HG03469 (cell line): ENCODE data around the gene CD9.

Experiments used
- ATAC-seq: cut with Tn5 transposase; IDR thresholded peaks from one replicate; pipeline ENCODE4 v1.9.1; 2021; ENCODE audit warnings: mild to moderate bottlenecking, moderate library complexity, moderate number of reproducible peaks; ENCODE audit not compliant: unreplicated experiment

Gene CD9

GRCh38 chr12:6273205-6273540 is 73.0 kb downstream of the CD9 start:
- no peak for ATAC-seq

GRCh38 chr12:6273541-6274230 is 73.5 kb downstream of the CD9 start:
- no peak for ATAC-seq

DNA sequence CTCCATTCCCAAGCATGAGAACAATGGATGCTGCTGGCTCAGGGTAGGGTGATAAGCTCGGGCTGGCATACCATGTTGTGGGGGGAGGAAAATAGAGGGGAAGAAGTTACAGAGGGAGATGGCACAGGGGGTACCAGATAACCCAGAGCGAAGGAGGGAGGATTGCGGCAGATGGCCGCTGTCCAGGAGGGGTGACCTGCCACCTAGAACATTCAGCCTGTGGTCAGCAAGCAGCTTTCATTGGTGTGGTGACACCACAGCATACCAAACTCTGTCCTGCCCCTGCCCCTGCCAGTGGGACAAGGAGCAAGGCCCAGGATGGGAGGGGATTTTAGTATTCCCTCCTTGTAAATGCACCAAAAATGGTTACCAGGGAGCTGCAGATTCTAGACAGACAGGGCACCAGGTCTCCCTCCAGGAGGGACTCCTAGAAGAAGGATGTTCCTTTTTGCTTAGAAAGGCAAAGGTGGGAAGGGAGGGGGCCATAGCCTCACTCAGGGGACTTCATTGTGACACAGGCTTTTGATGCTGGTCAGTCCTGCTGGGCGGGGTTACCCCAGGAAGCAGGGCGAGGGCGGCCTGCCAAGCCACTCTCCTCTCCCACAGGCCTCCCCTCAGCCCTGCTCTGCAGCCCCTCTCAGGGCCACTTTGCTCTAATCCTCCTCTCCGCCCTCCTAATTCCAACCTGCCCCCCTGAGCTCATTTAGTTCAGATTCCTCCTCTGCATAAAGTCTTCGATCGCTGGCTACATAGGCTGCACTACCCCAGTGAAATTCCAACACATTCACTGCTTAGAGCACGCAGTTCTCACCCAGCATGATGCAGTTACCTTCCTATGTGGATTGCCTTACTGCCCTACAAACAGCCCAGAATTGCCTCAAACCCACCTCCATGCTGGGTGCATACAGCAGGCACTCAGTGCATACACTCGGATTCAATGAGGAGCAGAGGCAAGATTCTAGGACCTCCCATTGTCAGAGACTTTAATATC is 74.3 kb downstream of the CD9 start:
- no peak for ATAC-seq

DNA sequence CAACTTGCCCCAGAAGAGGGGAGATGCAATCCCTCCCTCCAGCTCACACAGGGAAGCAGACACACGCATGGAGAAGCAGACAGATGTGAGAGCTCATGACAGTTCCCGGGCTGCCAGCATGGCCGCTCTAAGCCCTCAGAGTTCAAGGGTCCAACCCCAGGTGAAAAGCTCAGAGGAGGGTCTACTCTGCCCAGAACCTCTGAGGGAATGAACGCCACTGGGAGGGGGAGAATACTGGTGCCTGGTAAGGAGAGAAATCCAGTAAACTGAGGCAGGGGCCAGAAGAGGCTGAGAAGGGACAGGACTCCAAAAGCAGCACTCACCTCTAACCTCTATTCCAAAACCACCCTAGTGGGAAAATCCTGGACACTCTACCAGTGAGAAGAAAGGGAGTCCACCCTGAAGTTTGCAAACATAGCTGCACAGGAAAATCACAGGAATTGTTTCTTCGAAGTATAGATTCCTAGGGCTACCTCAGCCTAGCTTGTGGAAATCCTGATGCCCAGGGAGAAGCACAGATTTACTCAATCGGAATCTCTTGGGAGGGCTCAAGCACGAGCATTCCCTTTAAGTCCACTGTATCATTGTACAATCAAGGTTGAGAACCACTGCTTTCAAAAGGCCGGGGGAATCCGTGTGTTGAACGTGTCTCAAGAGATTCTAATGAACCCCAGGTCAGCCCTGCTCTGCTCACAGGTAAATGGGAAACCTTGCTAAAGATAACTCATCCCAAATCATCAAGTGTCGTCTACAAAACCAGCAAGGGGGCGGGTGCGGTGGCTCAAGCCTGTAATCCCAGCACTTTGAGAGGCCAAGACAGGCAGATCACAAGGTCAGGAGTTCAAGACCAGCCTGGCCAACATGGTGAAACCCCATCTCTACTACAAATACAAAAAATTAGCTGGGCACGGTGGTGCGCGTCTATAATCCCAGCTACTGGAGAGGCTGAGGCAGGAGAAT is 76.0 kb downstream of the CD9 start:
- no peak for ATAC-seq

- ATAC-seq = no peak
These were observed 76.9 kb downstream of the CD9 start for GRCh38 chr12:6276956-6277620.

DNA sequence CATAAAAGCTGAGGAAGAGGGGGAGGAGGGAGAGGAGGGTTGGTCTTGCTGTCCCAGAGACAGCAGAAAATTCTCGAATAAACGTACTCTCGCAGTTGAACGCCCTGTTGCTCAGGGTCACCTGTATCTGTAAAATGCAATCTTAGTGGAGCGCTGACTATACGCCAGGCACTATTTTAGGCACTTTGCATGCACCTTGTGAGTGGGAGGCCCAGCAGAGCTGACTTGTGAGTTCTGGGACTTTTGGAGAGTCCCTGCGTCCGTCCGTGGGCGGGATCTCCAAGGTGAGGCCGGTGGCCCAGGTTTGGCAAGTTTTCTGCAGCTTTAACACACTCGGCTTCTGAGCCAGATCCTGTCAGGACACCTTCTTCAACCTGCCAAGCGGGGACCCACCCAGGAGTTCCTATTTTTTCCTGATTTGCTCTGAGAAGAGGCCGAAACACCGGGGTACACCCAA is 77.8 kb downstream of the CD9 start:
- ATAC-seq = no peak

GRCh38 chr12:6278439-6279255 is 78.4 kb downstream of the CD9 start:
- no peak for ATAC-seq

DNA sequence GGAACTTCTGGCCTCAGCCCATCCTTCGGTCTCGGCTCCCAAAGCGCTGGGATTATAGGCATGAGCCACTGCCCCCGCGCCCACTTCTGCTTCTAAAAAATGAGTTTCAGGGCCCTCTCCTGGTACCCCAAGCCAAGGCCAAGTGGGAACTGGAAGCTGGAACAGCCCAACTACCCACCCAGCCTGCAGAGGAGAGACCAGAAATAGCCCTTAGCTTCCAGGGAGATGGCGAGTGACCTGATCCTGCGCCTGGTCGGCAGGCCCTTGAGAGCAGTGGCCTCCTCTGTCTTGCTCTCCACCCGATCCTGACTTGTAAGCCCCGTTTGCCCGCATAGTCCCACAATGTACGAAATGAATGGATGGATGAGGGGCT is 79.0 kb downstream of the CD9 start:
- no peak for ATAC-seq

- ATAC-seq = no peak
These were observed 79.4 kb downstream of the CD9 start for GRCh38 chr12:6279631-6280030.

GRCh38 chr12:6280053-6280469 is 79.9 kb downstream of the CD9 start:
- no peak for ATAC-seq

DNA sequence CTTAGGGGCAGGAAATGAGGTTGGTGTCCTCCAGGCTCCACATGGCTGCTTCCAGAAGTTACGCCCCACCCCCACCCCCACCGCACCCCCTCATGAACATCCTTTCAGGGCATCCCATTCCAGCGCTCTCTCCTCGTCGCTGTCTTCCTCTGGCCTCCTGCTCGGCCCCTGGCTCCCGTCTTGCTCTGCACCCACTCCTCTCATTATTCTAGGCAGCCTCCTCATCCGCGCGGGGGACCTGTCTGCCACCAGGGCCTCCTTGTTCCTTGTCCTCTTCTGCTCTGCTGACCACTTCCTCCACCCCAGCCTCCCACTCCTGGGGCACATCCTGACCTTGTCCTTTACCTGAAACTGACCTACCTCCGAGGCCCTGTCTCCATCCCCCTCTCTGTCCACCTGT is 80.5 kb downstream of the CD9 start:
- ATAC-seq = no peak

DNA sequence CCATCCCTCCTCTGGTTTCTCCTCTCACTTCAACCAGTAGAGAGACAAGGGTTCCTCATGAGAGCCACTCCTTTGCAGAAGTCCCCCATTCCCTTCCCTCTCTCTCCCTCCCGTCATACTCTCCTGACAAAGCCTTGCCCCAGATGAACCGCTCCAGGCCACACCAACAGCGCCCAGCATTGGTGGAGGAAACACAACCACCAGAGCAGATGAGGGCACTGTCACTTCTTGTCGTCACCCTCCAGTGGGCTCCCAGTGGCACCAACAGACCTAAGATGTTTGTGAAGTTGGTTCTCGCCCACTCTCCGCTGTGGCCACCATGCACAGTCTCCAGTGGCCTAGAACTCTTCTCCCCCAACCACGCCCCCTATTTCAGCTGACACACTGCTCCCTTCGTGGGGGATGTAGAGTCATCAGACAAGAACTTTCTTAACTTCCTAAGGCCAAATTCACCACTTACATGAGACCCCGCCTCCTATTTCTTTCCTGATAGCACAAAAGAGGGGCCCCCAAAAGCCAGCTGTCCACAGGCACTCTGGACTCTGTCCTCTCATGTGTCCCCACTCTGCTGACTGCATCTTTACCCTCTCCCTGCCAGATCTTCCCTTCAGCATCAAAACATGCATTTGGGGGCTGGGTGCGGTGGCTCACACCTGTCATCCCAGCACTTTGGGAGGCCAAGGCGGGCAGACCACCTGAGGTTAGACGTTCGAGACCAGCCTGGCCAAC is 81.0 kb downstream of the CD9 start:
- no peak for ATAC-seq

- no peak for ATAC-seq
These were observed 82.2 kb downstream of the CD9 start for GRCh38 chr12:6282453-6282840.

GRCh38 chr12:6284273-6284672 is 84.1 kb downstream of the CD9 start:
- no peak for ATAC-seq

DNA sequence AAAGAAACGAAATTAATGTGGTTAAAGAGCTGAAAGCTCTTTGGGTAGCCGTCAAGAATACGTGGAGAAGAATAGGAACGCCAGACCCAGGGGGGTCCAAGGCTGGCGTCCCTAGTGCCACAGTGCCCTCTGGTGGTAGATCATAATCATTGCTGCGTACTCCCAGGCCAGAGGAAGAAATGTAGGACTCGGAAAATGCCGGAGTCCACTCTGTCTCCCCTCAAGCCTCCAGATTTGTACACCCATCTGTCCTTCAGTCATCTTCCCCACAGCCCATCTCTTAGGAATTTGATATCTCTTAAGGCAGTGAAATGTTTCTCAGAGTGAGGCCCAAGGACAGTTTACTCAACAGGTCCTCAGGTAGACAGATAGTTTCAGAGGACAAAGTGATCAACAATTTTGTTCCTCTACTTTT is 84.9 kb downstream of the CD9 start:
- no peak for ATAC-seq

GRCh38 chr12:6285532-6286306 is 85.5 kb downstream of the CD9 start:
- ATAC-seq = no peak
